22Rv1 (cell line): ENCODE results near the gene MTFR1L.

ENCODE experiments used
- CTCF ChIP-seq: fragments of 450-650 bp; IDR thresholded peaks from 2 replicates; pipeline ENCODE4 v1.5.1; 2017; ENCODE audit warnings: mild to moderate bottlenecking
- ZFX ChIP-seq: fragments of 450-650 bp; IDR thresholded peaks from 2 replicates; pipeline ENCODE4 v1.6.1; 2017; ENCODE audit warnings: antibody characterized with exemption, borderline replicate concordance

- no peak for TF ChIP-seq CTCF
- TF ChIP-seq ZFX = no peak
Measured at GRCh38 chr1:25861316-25862286, 41.8 kb downstream of the MTFR1L start.
